ENCODE measurements around the gene COPB1.
"Not testable (repeated sequence)": the region's sequence is repeated elsewhere in the genome, so short reads cannot be mapped to it uniquely, and the experiment has no call there.

Gene COPB1, protein sequence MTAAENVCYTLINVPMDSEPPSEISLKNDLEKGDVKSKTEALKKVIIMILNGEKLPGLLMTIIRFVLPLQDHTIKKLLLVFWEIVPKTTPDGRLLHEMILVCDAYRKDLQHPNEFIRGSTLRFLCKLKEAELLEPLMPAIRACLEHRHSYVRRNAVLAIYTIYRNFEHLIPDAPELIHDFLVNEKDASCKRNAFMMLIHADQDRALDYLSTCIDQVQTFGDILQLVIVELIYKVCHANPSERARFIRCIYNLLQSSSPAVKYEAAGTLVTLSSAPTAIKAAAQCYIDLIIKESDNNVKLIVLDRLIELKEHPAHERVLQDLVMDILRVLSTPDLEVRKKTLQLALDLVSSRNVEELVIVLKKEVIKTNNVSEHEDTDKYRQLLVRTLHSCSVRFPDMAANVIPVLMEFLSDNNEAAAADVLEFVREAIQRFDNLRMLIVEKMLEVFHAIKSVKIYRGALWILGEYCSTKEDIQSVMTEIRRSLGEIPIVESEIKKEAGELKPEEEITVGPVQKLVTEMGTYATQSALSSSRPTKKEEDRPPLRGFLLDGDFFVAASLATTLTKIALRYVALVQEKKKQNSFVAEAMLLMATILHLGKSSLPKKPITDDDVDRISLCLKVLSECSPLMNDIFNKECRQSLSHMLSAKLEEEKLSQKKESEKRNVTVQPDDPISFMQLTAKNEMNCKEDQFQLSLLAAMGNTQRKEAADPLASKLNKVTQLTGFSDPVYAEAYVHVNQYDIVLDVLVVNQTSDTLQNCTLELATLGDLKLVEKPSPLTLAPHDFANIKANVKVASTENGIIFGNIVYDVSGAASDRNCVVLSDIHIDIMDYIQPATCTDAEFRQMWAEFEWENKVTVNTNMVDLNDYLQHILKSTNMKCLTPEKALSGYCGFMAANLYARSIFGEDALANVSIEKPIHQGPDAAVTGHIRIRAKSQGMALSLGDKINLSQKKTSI

DNA sequence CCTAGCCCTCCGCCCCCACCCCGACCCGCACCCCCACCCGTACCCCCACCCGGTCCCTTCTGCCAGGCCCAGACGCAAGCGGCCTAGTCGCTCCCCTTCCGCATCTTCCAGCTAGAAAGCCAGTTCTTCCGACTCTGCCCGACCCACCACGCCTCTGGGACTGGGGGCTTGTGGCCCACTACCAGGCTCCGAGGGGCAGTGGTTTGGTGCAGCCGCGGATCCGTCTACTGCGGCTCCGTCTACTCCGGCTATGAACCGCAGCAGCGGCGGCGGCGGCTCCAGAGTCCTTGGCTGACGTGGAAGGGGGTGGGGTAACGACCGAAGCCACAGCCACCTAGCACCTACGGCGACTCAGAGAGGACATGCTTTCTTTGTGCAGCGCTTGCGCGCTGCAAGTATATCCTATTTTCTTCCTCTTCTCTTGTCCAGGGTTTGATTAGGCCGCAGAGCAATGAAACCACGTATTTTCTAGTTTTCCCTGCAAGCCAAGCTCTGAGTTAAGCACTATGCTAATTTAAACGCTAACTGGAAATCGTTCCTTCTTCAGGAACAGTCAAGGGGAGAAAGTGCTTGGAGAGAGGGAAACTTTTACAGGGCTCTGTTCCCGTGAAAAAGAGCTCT, at the start of gene COPB1:
Gene COPB1 (minus strand): TSS at position 252 of the 621 bp plus-strand sequence. CDS start 883 bp downstream, outside the sequence.
- DNase-seq, result peak; percentile 94

DNA sequence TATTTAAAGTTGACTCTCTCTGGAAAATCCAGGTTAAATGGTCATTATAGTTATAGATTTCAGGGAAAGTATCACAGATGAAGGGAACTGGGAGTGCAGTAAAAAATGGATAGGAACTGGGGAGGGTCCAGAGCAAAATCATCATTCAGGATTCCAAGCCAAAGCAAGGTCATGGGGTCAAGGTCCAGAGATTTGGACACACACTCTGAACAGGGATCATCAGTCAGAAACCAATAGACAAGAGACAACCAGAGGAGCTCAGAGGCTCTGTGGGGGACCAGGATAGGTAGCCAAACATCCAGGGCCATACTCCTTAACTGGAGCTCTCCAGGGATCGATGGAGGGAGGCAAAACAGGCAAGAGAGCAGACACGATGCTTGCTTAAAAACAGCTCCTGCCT, 47.8 kb upstream of the COPB1 start:
- DNase-seq, result no peak

DNA sequence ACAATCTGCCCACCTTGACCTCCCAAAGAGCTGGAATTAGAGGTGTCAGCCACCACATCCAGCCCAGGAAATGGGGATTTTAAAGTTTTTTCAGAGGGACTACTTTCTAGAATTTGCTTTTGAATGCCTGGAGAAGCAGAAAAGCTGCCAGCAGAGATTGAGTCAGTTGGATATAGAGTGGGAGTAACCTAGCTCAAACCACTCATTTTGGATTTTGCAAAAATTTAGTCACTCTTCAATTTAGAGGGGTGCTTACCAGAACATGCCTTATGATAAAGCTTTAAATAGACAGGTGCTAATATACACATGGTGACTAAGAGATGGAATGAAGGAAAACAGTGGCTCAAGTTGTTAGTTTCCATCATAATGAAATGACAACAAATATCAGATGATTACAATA, 47.1 kb upstream of the COPB1 start:
- DNase-seq, result no peak

DNA sequence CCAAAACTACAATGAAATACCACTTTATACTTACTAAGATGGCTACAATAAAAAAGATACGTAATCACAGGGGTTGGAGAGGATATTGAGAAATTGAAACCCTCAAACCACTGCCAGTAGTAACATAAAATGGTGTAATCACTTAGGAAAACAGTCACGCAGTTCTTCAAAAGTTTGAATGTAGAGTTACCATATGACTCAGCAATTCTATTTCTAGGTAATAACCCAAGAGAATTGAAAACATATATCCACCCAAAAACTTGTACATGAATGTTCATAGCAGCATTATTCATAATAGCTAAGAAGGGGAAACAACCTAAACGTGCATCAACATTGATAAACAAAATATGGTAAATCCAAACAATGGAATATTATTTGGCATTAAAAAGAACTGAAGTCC, 45.0 kb upstream of the COPB1 start:
- DNase-seq, result peak; percentile 21

DNA sequence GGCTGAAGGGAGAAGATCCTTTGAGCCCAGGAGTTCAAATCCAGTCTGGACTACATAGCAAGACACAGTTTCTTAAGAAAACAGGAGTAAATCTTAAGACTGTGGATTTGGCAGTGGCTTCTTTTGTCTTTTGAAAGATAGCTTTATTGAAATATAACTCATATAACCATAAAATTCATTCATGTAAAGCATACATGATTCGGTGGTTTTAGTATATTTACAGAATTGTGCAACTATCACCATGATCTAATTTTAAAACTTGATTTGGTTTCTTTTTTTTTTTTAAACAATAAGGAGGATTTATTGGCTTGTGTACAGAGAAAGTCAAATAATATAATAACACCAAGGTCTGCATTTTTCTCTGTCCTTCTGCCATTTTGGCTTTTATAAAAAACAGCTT, 43.6 kb upstream of the COPB1 start:
- DNase-seq, result no peak

DNA sequence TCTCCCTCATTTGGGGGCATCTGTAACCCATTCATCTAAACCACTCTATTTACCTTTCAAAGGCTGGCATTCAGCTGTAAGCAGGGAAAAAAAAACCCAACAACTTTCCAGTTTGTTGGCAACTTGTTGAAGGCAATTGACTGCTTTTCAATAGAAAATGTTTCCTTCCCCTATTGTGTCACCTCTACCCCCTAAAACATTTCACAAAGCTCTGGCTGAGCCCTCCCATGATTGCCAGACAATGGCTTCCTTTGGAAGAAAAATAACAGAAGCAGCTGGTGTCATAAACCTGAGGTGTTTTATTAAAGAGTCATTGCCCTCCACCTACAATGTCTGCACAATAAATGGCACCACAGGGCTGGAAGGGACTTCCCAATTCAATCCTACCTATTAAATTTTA, 42.7 kb upstream of the COPB1 start:
- DNase-seq, result no peak

DNA sequence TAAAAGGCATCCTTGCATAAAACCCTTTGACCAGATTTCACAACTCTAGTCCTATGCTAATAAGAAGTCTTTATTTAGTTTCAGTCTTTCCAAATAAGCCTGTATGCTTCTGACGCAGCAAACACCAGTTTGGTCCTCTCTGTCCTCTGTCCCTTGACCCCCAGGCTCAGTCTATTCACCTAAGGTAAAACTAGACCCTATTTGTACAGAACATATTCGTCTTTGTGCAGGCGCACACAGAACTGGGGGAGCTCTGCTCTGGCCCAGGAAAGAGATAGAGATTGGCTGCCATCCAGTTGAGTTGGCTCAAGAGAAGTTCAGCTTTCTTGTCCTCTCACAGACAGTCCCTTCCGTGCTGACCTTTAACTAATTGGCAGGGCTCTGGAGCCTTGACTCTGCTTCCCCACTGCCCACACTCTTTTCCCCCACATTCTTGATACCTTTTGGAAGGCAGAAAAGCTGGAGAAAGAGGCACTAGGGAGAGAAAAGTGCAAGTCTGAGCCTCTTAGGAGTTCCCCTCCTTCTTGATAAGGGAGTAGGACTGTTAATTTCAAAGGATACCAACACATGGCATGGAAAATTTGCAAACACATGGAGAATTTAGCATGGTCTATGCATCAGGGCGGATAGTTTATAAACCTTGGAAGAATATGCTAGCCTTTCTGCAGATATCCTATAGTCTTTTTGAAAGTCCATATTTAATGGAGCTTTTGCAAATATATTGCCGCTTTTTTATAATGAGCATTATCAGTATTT, 41.8 kb upstream of the COPB1 start:
- DNase-seq, result no peak

DNA sequence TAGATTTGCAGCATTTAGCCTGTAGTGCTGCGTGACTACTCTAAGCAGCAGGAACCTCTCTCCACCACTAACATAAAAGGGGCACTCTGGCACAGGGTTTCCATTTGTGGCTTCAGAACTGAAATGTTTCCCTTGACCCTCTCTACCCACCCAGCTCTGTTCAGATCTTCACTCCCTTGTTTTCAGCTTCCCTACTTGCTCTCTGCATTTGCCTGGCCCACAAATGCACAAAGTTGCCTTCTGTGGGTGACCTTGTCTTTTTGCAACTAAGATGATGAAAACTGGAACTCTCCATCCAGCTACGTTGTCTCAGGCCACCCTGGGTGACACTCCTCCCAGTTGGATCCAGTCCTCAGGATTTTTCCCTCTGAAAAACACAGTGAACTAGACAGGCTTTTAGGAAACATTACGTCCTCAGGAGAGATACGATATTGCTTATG, 40.4 kb upstream of the COPB1 start:
- DNase-seq, result no peak

DNA sequence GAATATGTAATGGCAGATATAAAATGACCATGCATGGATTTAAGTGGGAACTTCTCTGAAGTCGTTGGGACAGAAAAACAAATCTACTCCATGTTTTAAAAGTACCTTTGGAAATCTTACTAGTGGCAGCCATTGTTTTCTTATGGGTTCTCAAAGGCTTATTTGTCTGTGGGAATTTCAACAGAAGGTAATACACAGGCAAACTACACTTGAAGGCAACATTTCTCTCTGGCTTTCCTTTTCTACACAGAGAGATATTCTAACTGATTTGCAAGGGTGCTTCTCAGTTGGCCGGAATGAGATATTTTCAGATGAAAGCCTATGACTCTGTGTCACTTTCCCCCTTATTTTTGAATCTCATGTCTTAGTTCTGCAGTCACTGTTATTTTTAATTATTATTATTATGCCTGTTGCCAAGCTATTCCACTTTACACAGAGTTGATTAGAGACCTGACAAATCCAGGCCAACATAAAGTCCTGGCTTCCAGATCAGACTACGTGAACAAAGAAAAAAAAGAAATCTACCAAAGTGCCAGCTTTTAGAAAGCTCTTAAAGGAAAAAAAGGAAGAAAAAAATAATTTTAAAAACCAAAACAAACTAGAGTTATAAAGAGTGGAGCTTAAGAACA, 39.4 kb upstream of the COPB1 start:
- DNase-seq, result no peak

DNA sequence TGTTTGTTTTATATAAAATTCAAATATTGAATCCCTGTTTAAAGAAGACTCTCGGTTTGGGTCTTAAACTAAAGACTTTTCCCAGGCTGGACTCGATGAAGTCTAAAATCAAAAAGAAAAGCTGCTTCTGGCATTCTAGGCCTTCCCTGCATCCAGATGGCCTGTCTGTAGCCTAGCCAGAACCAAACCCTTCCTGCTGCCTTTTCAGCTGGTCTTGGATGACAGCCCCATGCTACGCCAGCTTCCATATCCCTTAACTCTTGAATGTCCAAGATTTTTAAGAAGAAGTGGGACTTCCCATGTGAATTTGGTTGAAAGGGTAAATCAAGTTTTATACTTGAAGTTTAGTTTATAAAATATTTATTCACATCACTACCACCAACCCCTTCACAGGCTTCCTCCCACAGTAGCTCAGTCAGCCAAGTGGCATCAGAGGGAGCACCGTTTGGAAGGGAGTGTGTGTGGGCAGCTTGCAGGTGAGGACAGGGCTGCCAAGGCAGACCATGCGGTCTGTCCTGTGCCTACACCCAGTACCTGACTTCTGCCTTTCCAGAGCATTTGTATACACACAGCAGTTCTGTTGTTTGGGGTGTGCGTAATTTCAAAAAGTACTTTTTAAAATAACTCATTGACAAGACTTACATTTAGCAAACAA, 38.8 kb upstream of the COPB1 start:
- no peak for DNase-seq

DNA sequence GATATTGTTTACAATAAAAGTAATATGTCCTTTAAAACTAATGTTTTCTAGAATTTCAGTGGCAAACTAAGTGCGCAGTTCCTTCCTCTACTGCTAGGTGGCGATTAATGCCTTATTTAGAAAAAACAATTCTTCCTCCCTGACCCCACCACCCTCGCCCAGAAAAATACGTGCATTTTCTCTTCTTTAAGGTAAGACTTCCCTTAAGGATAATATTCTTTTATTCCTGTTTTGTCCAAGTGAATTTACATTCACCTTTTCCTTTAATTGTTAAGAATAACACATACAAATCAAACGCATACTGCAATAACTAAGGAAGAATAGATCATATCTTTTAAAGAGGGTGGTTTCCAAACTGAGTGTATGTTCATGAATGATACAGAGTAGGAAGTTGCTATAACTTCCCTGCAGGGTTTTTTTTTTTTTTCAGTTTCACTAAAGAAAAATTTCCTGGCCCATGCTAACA, 37.6 kb upstream of the COPB1 start:
- peak; percentile 71 for DNase-seq

DNA sequence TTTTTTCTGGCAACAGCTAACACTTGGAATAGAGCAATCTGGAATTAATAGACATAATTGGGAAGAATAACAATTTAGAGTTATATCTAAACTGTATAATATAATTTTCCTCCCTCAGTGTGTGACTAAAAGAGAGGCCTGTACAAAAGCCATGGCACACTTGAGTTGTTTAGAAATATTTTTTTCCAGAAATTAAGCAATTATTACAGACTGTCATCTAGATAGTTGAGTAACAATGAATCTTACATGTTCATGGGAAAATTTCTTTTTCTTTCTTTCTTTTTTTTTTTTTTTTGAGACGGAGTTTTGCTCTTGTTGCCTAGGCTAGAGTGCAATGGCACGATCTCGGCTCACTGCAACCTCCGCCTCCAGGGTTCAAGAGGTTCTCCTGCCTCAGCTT, 35.6 kb upstream of the COPB1 start:
- DNase-seq, result not testable (repeated sequence)

DNA sequence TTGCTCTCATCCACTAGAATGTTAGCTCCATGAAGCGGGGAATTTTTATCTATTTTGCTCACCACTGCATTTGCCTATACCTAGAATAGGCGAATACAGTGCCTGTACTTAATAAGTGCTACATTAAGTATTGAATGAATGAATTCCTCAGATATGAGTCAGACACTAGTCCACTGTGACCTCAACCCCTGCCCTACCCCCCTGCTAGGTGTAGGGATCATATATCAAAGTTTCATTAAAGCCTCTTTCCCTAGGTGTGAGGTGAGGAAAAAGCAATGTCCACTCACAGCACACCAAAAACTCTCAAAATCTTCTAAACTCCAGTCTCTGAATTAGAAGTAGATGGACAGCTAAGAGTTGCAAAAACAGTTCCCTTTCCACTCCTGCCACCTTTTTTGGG, 30.3 kb upstream of the COPB1 start:
- no peak for DNase-seq

DNA sequence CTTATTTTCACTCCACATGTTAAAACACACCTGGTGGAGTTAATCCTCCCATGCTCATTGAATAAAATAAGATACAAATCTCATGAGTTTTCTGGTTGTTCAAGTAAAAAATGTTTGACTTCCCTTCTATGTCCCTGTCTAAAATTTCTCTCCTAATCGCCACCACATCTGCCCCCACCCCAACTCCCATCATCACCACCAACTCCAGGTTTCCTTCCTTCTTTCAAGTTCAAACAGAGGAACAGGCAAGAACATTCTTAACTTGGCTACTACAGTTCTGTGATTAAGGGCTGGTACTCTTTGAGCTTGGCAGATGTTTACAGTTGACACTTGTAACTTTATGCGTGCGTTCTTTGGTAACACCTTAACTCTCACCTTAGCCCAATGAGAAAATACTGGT, 29.7 kb upstream of the COPB1 start:
- DNase-seq, result no peak

DNA sequence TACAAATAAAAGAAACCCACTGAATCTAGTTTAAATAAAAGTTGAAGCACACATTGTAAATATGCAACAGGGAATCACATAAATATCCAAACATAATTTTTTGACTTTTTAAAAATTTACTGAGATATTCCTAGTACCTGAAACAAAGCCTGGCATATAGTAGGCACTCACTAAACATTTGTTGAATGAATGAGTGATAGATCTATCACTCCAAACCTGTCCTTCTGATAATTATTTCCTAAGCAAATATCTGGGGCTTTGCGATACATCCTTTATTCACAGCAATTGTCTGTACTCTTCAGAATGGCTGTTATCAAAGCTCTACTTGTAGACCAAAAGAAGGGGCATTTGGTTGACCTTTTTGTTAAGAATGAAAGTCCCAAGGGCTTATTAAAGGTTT, 23.2 kb upstream of the COPB1 start:
- DNase-seq, result no peak

DNA sequence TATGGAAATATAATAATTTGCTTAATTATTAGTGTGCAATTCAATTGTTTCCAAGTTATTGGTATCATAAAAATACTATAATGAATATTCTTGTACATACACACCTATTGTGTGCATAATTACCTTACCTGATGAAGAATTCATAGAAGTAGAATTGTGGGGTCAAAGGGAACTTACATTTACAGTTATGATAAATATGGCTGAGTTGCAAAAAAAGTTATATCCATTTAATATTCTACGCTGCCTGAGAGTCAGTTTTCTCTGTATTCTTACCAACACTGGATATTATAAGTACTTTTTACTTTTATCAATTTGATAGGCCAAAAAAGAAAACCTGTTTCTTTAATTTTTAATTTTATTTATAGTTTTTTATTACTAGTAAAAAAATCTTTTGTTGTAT, 22.6 kb upstream of the COPB1 start:
- DNase-seq, result no peak

DNA sequence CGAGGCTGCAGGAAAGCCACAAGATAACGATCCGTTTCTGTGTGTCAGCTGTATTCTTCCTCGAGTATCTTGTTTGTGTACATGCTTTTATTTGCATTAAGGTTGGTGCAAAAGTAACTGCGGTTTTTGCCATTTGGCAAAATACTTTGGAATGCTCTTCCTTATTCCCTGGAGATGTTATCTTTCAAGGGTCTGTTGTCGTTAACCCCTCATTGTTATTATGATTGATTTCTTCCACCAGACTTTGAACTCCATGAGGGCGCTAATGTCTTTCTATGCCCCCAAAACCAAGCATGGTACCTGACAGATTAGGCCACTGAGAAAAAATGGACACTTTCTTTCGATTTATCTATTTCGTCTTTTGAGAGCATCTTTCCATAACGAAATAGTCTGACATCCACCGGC, 21.1 kb upstream of the COPB1 start:
- DNase-seq, result no peak

DNA sequence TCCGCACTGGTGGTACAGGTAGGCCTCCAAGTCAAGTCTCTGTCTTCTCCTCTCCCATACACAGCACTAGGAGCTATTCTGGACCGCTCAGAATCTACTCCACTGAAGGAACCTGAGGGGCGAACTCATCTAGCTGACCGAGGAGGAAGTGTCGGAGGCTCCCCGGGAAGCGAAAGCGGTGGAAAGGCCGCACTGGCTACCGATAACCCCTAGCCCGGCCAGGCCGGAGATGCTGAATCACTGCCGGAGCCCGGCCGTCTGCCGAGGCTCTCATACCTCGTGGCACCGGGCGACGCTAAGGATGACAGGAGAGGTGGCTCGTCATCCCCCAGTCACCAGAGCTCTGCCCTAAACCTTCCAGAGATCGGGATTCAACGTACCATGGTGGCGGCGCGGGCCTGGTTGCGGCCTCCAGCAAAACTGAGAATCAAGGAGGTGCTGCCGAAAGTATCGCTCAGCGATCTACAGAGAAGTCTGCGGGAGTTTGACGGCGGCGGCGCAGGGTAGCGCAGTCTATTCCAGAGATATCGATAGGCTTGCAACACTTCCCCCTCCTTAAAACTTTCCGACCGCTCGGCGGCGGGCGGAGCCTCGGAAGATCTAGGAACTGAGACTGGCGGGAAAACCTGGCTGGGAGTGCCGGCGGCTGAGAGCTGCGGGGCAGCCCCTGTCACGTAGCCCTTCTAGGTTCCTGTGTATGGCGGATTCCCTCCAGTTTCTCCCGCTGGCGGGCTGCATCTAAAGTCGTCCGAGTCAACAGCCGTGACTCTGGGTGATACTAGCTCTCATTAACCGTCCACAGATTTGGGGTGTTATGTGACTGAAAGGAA, 20.5 kb upstream of the COPB1 start, which contains the start of gene PSMA1:
Gene PSMA1 (minus strand): TSS at position 470 of the 830 bp plus-strand sequence. CDS start 87 bp downstream, at position 383.
- peak; percentile 93 for DNase-seq

DNA sequence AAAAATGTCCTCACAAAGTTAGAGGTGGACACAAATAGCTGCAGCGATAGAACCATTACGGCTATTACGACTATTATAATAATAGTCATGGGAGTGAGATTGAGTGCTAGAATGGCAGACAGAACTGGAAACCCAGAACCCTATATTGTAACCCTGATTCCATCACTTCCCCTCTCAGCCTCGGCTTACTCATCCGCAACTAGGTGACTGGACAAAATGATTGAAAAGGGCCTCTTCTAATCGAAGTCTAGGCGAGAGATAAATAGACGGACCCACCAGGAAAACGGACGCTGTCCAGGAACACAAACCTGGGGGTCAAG, 19.9 kb upstream of the COPB1 start:
- DNase-seq, result no peak

DNA sequence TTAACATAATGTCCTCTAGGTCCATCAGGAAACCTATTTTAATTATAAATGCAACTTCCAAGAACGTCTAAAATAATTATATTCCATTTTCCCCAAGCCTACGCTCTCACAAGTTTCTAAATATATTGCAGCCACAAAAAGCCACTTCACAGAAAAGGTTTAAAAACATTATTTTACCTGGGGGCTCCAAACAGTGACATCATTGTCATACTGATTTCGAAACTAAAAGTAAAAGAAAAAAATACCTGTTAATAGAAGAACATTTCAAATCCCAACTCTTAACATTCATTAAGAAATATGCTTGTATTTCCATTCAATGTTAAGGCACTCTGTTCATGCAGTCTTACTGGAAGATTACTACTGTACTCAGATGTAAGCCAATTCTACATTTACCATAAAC, 19.2 kb upstream of the COPB1 start:
- DNase-seq, result peak; percentile 32

DNA sequence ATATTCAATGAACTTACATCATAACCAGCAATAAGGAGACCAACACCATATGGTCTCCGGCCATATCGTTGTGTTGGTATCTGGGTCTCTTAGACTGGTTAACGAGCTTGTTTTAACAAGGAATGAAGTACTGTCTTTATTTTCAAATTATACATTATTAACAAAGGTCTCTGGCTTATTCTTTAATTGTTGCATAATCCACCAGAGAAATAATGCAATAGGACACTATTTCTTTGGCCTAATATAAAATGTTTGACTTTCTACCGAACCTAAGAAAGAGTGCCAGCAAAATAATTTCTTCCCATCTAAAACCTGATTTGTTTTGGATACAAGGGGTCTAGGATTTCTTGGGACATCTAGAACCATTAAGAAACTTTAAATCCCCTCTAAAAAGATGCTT, 14.2 kb upstream of the COPB1 start:
- DNase-seq, result no peak
